Measurements from ENCODE around the gene ARFGEF2. TPM values are rescaled to one million over a fixed set of nuclear protein-coding genes. Genes with fewer than 3 reads are reported as not detected.

The ARFGEF2 gene
- polyA plus RNA-seq, 1 donor (not counting 4 experiments of a cell fraction or from before 2014, with no cell fraction given): 19.2 TPM

- no peak overlapping the region for H3K4me2 ChIP-seq (ENCODE audit: control insufficient read depth, extremely low read depth, insufficient read depth, low read depth, low read length)
- no peak for TF ChIP-seq EZH2 (IDR thresholded peaks at IDR 0.05; ENCODE audit: low read length)
- TF ChIP-seq CTCF (optimal IDR thresholded peaks at IDR 0.05 in 1 of 3, IDR thresholded peaks at IDR 0.05 in 1 of 3, conservative IDR thresholded peaks at IDR 0.05 in 1 of 3; ENCODE audit: extremely low read depth in 1 of 3, insufficient read depth in 2 of 3, low read length in 3 of 3): no peak
- H4K20me1 ChIP-seq (ENCODE audit: control insufficient read depth, extremely low read depth, insufficient read depth, low read length): no peaks in the 10 kb centered on the region
- H3K36me3 ChIP-seq (ENCODE audit: control insufficient read depth in 2 of 2, extremely low read depth in 1 of 2, insufficient read depth in 2 of 2, low read length in 2 of 2): peaks cover 29 to 30% of the 10 kb centered on the region in 2 experiments
- H3K9me3 ChIP-seq (ENCODE audit: control insufficient read depth, low read depth, low read length): no peaks in the 10 kb centered on the region
- dilution Hi-C loops (cut with MboI; ENCODE audit: extremely low pct_ligation_motif_present, low sequenced_read_pairs): no loop called here
- no peak overlapping the region for H3K4me3 ChIP-seq (ENCODE audit: control insufficient read depth in 2 of 3, extremely low read depth in 1 of 3, insufficient read depth in 2 of 3, low read depth in 1 of 3, low read length in 3 of 3)
- no peak for FAIRE-seq
- H3K9ac ChIP-seq (ENCODE audit: control insufficient read depth, extremely low read depth, insufficient read depth, low read length): no peak overlapping the region
- no peak overlapping the region for H3K27ac ChIP-seq (ENCODE audit: control insufficient read depth, insufficient read depth, low read length)
- H3K9me1 ChIP-seq (ENCODE audit: control insufficient read depth, extremely low read depth, insufficient read depth, low read length): peaks cover 2% of the 10 kb centered on the region
- no peak for DNase-seq (ENCODE audit: low read depth, low spot score)
- H3K27me3 ChIP-seq (ENCODE audit: control insufficient read depth, extremely low read depth, insufficient read depth, low read length): no peaks in the 10 kb centered on the region
- peaks cover 6% of the 10 kb centered on the region for H3K79me2 ChIP-seq (ENCODE audit: control insufficient read depth, insufficient read depth, low read length)
- peaks cover 10% of the 10 kb centered on the region for H3K4me1 ChIP-seq (ENCODE audit: control insufficient read depth, extremely low read depth, insufficient read depth, low read length)
- no peak overlapping the region for H2AFZ ChIP-seq (ENCODE audit: control insufficient read depth, low read length)
Measured at GRCh38 chr20:48949304-48950170, 28.0 kb downstream of the ARFGEF2 start.

DNA sequence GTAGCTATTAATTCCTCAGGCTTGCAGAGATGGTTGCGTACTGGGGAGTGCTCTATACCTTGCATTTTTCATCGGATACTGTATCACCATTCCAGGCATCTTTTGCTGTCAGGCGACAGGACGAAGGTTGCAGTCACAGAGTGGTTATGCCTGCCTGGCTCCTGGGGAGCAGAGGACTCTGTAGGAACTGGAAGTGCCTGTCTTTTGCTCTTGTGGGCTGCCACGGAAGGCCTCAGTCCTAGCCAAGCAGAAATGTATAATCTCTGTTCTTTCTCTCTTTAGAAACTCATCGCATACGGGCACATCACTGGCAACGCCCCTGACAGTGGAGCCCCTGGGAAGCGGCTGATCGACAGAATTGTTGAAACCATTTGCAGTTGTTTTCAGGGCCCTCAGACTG lies 29.5 kb downstream of the ARFGEF2 start:
- Histone ChIP-seq H3K9ac (ENCODE audit: control insufficient read depth, extremely low read depth, insufficient read depth, low read length) (no peak overlapping the region), H2AFZ (ENCODE audit: control insufficient read depth, low read length) (no peak overlapping the region), H4K20me1 (ENCODE audit: control insufficient read depth, extremely low read depth, insufficient read depth, low read length) (no peaks in the 10 kb centered on the region), H3K36me3 (ENCODE audit: control insufficient read depth in 2 of 2, extremely low read depth in 1 of 2, insufficient read depth in 2 of 2, low read length in 2 of 2) (peaks cover 33 to 35% of the 10 kb centered on the region in 2 experiments), H3K9me1 (ENCODE audit: control insufficient read depth, extremely low read depth, insufficient read depth, low read length) (no peaks in the 10 kb centered on the region), H3K9me3 (ENCODE audit: control insufficient read depth, low read depth, low read length) (no peaks in the 10 kb centered on the region), H3K79me2 (ENCODE audit: control insufficient read depth, insufficient read depth, low read length) (peaks cover 5% of the 10 kb centered on the region), H3K27ac (ENCODE audit: control insufficient read depth, insufficient read depth, low read length) (no peak overlapping the region), H3K4me3 (ENCODE audit: control insufficient read depth in 2 of 3, extremely low read depth in 1 of 3, insufficient read depth in 2 of 3, low read depth in 1 of 3, low read length in 3 of 3) (no peak overlapping the region), H3K4me1 (ENCODE audit: control insufficient read depth, extremely low read depth, insufficient read depth, low read length) (peaks cover 2% of the 10 kb centered on the region), H3K4me2 (ENCODE audit: control insufficient read depth, extremely low read depth, insufficient read depth, low read depth, low read length) (no peak overlapping the region), H3K27me3 (ENCODE audit: control insufficient read depth, extremely low read depth, insufficient read depth, low read length) (no peaks in the 10 kb centered on the region)
- DNase-seq (ENCODE audit: low read depth, low spot score) (no peak), FAIRE-seq (no peak)
- dilution Hi-C loops (cut with MboI; ENCODE audit: extremely low pct_ligation_motif_present, low sequenced_read_pairs): no loop called here
- no peak for TF ChIP-seq EZH2 (IDR thresholded peaks at IDR 0.05; ENCODE audit: low read length)
- no peak for TF ChIP-seq CTCF (optimal IDR thresholded peaks at IDR 0.05 in 1 of 3, IDR thresholded peaks at IDR 0.05 in 1 of 3, conservative IDR thresholded peaks at IDR 0.05 in 1 of 3; ENCODE audit: extremely low read depth in 1 of 3, insufficient read depth in 2 of 3, low read length in 3 of 3)

Data from keratinocyte (primary cell).